OCI-LY1 (cell line): Measurements from ENCODE around the gene SCNN1G.

ENCODE experiments used
- H2AFZ ChIP-seq: fragments of 200-600 bp; sonication (generic), shearing (Covaris generic); 2 replicates; pipeline ENCODE4 v1.6.0; 2014; ENCODE audit warnings: antibody characterized with exemption, mild to moderate bottlenecking, low read length
- H3F3A ChIP-seq: fragments of 200-600 bp; sonication (generic), shearing (Covaris generic); 2 replicates; pipeline ENCODE4 v1.6.0; 2014; ENCODE audit warnings: mild to moderate bottlenecking, antibody characterized with exemption, low read length, moderate library complexity; ENCODE audit not compliant: insufficient read depth
- H3K27ac ChIP-seq: fragments of 200-600 bp; sonication (generic); 2 replicates; pipeline ENCODE4 v1.5.1; 2014; ENCODE audit warnings: low read length, mixed run types, mild to moderate bottlenecking, low read depth; ENCODE audit not compliant: poor library complexity, severe bottlenecking
- H3K27me3 ChIP-seq: fragments of 200-600 bp; sonication (generic); 2 replicates; pipeline ENCODE4 v1.6.0; 2014; ENCODE audit warnings: antibody characterized with exemption, mild to moderate bottlenecking, low read length, moderate library complexity; ENCODE audit not compliant: insufficient read depth
- H3K36me3 ChIP-seq: fragments of 200-600 bp; sonication (generic); 2 replicates; pipeline ENCODE4 v1.6.1; 2014; ENCODE audit warnings: mild to moderate bottlenecking, antibody characterized with exemption, low read length, moderate library complexity, mixed read lengths; ENCODE audit not compliant: insufficient read depth
- H3K4me1 ChIP-seq: fragments of 200-600 bp; sonication (generic); 2 replicates; pipeline ENCODE4 v1.5.1; 2014; ENCODE audit warnings: mild to moderate bottlenecking, low read length, moderate library complexity; ENCODE audit not compliant: insufficient read depth, severe bottlenecking
- H3K4me2 ChIP-seq: fragments of 200-600 bp; sonication (generic), shearing (Covaris generic); 2 replicates; pipeline ENCODE4 v1.6.1; 2014; ENCODE audit warnings: low read length
- H3K4me3 ChIP-seq: fragments of 200-600 bp; sonication (generic); 2 replicates; pipeline ENCODE4 v1.5.1; 2014; ENCODE audit warnings: low read length, low read depth, mild to moderate bottlenecking, mixed read lengths; ENCODE audit not compliant: poor library complexity, severe bottlenecking
- H3K79me2 ChIP-seq: fragments of 200-600 bp; shearing (Covaris generic); 2 replicates; pipeline ENCODE4 v1.6.1; 2016; ENCODE audit warnings: mixed run types, low read length, mixed read lengths; ENCODE audit not compliant: insufficient read depth
- H3K9ac ChIP-seq: fragments of 200-600 bp; sonication (generic), shearing (Covaris generic); 2 replicates; pipeline ENCODE4 v1.6.1; 2014; ENCODE audit warnings: mild to moderate bottlenecking, low read length, mixed read lengths
- H3K9me2 ChIP-seq: fragments of 200-600 bp; sonication (generic), shearing (Covaris generic); 2 replicates; pipeline ENCODE4 v1.6.1; 2014; ENCODE audit warnings: low read depth, mild to moderate bottlenecking, low read length, mixed read lengths
- H3K9me3 ChIP-seq: fragments of 200-600 bp; shearing (Covaris generic); 2 replicates; pipeline ENCODE4 v1.6.1; 2014; ENCODE audit warnings: low read length, mixed read lengths
- H4K20me1 ChIP-seq: fragments of 200-600 bp; sonication (generic), shearing (Covaris generic); 2 replicates; pipeline ENCODE4 v1.6.0; 2016; ENCODE audit warnings: mild to moderate bottlenecking, low read length; ENCODE audit not compliant: insufficient read depth
- EZH2 ChIP-seq: fragments of 200-600 bp; sonication (generic), shearing (Covaris generic); IDR thresholded peaks from 2 replicates; pipeline ENCODE4 v1.8.0; 2017; ENCODE audit warnings: borderline replicate concordance, mixed run types, mild to moderate bottlenecking, antibody characterized with exemption, low read length, moderate library complexity, mixed read lengths
- TF ChIP-seq, protein P1 (sequence below): fragments of 200-600 bp; sonication (generic), shearing (Covaris generic); IDR thresholded peaks from 2 replicates; pipeline ENCODE4 v1.5.1; 2017; ENCODE audit warnings: mild to moderate bottlenecking, antibody characterized with exemption, low read length, moderate library complexity, mixed read lengths

Gene SCNN1G

DNA sequence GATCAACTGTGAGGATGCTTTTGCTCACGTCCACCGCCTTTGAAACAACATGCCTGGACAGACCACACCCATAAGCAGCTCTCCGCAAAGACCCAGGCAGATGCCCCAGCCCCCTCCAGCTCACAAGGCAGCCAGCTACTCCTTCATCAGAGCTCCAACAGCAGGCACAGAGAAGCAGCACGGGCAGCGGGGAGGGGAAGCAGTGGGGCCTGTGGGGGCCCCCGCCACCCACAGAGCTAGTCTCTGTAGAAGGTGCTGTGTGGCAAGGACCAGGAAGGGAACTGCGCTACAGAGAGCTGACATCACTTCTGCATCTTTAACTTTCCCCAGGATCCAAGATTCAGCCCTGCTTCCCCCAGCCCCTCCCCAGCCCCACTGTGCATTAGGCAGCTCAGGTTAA lies 10.0 kb upstream of the SCNN1G start:
- Histone ChIP-seq H3K4me3 (no peak overlapping the region), H3K9ac (no peak overlapping the region), H3K36me3 (no peaks in the 10 kb centered on the region), H4K20me1 (no peaks in the 10 kb centered on the region), H3K4me2 (no peak overlapping the region), H3F3A (no peaks in the 10 kb centered on the region), H3K9me3 (no peaks in the 10 kb centered on the region), H3K27ac (no peak overlapping the region), H3K9me2 (no peaks in the 10 kb centered on the region), H3K4me1 (no peaks in the 10 kb centered on the region), H3K79me2 (no peaks in the 10 kb centered on the region), H3K27me3 (no peaks in the 10 kb centered on the region), H2AFZ (no peak overlapping the region)
- TF ChIP-seq, protein P1, sequence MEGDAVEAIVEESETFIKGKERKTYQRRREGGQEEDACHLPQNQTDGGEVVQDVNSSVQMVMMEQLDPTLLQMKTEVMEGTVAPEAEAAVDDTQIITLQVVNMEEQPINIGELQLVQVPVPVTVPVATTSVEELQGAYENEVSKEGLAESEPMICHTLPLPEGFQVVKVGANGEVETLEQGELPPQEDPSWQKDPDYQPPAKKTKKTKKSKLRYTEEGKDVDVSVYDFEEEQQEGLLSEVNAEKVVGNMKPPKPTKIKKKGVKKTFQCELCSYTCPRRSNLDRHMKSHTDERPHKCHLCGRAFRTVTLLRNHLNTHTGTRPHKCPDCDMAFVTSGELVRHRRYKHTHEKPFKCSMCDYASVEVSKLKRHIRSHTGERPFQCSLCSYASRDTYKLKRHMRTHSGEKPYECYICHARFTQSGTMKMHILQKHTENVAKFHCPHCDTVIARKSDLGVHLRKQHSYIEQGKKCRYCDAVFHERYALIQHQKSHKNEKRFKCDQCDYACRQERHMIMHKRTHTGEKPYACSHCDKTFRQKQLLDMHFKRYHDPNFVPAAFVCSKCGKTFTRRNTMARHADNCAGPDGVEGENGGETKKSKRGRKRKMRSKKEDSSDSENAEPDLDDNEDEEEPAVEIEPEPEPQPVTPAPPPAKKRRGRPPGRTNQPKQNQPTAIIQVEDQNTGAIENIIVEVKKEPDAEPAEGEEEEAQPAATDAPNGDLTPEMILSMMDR: no peak
- TF ChIP-seq EZH2: no peak

DNA sequence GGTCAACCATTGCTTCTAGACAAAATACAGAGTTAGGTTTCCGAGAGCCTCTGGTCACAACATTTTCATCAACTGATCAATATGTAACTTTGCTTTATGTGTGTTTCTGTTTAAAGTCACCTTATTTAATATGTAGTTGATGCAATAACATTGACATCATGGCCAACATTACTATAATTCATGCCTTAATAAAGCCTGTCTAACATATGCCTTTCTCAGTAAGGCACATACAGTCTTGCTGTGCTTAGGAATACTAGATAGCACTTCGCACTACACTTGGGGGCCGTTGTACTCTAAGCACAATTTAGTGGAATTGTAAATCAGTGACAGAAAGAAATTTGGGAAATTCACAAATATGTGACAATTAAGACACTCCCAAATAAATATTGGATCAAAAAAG lies 9.6 kb upstream of the SCNN1G start:
- Histone ChIP-seq H2AFZ (no peak overlapping the region), H3F3A (no peaks in the 10 kb centered on the region), H3K9ac (no peak overlapping the region), H3K4me3 (no peak overlapping the region), H3K79me2 (no peaks in the 10 kb centered on the region), H3K36me3 (no peaks in the 10 kb centered on the region), H3K4me2 (no peak overlapping the region), H4K20me1 (no peaks in the 10 kb centered on the region), H3K27me3 (no peaks in the 10 kb centered on the region), H3K27ac (no peak overlapping the region), H3K9me3 (no peaks in the 10 kb centered on the region), H3K9me2 (no peaks in the 10 kb centered on the region), H3K4me1 (no peaks in the 10 kb centered on the region)
- TF ChIP-seq, protein P1: no peak
- no peak for TF ChIP-seq EZH2

DNA sequence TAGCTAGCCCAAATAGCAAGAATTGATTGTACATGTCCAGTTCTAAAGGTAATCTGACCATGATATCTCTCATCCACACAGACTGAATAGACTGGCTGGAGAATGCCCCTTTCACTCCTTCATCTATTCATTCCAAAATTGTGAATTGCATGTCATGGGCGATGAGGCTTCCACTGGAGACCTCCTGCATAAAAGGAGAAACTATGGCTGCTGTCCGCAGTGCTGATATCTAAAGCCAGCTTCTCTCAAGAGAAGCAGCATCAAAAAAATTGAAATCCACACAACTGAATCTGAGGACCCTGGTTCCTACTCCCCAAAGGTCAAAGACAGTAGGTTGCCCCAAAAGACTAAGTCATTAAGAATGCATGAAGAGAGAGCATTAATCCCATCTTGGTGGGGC lies 7.9 kb upstream of the SCNN1G start:
- Histone ChIP-seq H3K79me2 (no peaks in the 10 kb centered on the region), H3K4me1 (no peaks in the 10 kb centered on the region), H3K27ac (no peak overlapping the region), H3K9ac (no peak overlapping the region), H3K27me3 (no peaks in the 10 kb centered on the region), H3K4me2 (no peak overlapping the region), H3K9me2 (no peaks in the 10 kb centered on the region), H3F3A (no peaks in the 10 kb centered on the region), H3K36me3 (no peaks in the 10 kb centered on the region), H3K4me3 (no peak overlapping the region), H3K9me3 (no peaks in the 10 kb centered on the region), H4K20me1 (no peaks in the 10 kb centered on the region), H2AFZ (no peak overlapping the region)
- TF ChIP-seq, protein P1: no peak
- no peak for TF ChIP-seq EZH2
